GM21786 (cell line): ENCODE data around the gene SUPT7L.
"Not testable (repeated sequence)": the region's sequence is repeated elsewhere in the genome, so short reads cannot be mapped to it uniquely, and the experiment has no call there.

Source experiments
- ATAC-seq: cut with Tn5 transposase; IDR thresholded peaks from one replicate; pipeline ENCODE4 v1.9.1; 2021; ENCODE audit not compliant: unreplicated experiment

Gene SUPT7L

DNA sequence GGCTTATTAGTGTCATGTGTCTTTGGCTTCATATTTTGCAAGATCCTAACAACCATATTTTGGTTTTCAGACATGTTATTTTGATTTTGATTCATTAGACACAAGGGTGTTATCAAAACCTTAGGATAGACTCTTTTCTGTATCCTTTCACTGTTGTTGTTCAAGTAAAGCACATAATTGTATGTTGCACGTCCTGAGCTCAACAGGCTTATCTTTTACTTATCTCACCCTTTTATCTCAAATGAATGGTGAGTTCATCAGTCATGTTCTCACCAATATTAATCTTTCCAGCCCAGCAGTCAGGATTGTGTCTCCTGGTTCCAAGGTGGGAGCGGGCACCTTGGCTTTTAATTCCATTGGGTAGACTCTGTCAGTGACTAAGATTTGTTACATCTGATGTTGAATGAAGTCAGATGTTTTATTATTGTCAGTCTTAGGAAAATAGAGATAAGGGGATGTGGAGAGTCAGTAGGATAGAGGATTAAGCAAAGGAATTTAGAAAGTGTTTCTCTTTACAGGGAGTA is 22.6 kb downstream of the SUPT7L start:
- ATAC-seq, result no peak

- no peak for ATAC-seq
These were observed 24.7 kb downstream of the SUPT7L start for GRCh38 chr2:27638709-27639108.

DNA sequence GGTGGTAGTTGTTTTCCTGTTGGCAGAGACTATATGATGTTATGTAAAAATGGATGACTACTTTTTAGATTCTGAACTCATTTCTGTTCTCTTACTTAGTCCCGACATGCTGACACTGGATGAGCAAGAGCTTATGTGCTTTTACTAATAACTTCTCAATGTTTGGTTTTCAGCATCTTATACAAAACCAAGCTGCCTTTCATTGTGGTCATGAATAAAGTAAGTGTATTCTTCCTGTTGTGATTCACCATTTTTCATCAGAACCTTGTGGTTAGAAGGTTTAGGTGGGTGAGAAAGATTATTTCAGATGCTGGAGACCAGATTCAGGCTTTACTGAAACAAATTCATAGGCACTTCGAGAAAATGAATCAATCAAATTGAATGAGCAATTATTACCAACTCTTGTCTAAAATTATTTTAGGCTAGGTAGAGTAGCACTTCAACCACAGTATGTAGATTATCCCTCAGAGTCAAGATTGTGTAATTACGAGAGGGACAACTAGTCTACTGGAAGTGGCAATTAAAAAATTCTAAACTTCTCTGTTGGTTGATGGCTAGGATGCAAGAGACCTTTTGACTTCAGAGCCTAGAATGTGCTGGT is 25.3 kb downstream of the SUPT7L start:
- ATAC-seq, result no peak

DNA sequence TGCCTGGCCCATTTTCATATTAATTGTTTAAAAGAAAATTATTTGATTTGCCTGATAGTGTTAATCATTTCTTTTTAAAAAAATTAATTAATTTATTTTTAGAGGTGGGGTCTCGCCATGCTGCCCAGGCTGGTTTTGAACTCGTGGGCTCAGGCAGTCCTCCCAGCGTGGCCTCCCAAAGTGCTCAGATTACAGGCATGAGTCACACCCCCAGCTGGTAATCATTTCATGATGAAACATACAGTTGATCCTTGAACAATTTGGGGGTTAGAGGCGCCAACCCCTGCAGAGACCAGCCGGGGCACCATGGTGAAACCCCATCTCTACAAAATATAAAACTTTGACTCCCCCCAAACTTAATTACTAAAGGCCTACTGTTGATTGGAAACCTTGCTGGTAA is 26.6 kb downstream of the SUPT7L start:
- no peak for ATAC-seq

GRCh38 chr2:27634291-27634690 is 29.1 kb downstream of the SUPT7L start:
- no peak for ATAC-seq

DNA sequence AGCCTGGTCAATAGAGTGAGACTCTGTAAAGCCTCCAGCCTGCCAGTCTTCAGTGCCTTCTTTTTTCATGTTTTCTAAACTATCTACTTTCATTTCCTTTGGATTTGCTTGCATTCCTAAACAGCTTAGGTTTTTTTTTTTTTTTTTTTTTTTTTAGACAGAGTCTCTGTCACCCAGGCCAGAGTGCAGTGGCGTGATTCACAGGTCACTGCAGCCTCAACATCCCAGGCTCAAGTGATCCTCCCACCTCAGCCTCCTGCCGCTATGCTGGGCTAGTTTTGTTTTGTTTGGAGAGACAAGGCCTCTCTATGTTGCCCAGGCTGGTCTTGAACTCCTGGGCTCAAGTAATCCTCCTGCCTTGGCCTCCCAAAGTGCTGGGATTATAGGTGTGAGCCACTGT is 33.2 kb downstream of the SUPT7L start:
- ATAC-seq, result not testable (repeated sequence)

DNA sequence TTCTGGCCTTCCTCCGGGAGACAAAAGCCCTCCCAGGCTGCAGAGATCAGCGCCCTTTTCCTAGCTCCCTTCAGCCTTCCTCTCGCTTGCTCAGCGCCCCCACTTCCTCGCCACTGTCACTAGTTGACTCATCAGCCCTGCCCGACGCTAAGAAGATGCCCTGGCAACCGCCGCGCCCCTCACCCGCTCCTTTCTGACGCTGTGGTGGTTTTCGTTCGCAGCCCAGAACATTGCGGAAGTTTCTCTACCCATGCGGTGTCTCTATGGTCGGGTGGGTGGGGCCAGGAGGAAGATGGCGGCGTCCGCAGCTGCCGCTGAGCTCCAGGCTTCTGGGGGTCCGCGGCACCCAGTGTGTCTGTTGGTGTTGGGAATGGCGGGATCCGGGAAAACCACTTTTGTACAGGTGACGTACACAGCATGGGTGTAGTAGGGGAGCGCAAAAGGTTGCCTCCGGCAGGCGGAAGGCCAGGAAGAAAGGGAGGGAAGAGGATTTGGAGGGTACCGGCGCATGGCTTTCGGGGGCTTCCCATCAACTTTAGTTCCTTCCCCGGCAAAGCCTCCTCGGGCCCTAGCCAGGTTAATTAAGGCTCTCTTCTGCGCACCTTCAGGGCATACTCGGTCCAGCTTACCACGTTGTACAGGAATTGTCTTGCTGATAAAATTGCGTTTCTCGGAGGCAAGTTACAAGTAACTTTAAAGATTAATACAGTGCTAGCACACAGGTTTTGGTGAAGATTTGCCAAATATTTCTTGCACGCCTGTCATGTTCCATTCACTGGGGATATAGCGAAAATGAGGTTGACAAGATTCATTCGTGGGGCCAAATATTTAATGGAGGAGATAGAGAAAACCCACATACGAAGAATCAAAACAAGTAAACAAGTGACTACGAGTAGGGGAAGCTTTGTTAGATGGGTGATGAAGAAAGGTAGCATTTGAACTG is 34.4 kb downstream of the SUPT7L start, which contains the start of the genes CCDC121 and GPN1:
TSS of gene CCDC121 (minus strand) at position 246 of the 943 bp plus-strand sequence. CDS start 1,213 bp downstream, outside the sequence.
TSS of gene GPN1 (plus strand) at position 284 of the 943 bp plus-strand sequence. CDS start at position 293, 9 bp downstream.
- peak; percentile 99 for ATAC-seq

- ATAC-seq, result peak; percentile 18
These were observed 35.2 kb downstream of the SUPT7L start for GRCh38 chr2:27627963-27628766.

GRCh38 chr2:27626921-27627320 is 36.5 kb downstream of the SUPT7L start:
- ATAC-seq, result not testable (repeated sequence)

DNA sequence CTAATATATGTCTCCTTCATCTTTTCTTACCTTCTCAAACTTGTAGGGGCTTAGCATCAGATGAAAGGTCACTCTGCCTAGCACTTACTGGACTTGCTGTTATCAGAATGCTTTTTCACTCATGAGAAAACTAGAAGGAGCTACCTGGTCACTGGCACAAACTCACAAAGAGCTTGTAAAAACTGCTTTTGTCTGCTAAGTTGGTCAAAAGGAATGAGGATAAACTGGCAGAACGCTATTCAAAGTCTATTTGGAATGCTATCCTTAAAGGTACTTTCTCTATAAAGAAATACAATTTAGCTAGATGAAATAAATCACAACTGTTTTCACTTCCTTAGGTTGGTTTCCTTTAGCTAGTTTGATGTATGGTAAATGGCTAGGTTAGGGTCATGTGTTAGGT is 37.1 kb downstream of the SUPT7L start:
- not testable (repeated sequence) for ATAC-seq

- ATAC-seq, result no peak
These were observed 38.5 kb downstream of the SUPT7L start for GRCh38 chr2:27624943-27625342.

GRCh38 chr2:27622921-27623384 is 40.5 kb downstream of the SUPT7L start:
- ATAC-seq, result no peak

DNA sequence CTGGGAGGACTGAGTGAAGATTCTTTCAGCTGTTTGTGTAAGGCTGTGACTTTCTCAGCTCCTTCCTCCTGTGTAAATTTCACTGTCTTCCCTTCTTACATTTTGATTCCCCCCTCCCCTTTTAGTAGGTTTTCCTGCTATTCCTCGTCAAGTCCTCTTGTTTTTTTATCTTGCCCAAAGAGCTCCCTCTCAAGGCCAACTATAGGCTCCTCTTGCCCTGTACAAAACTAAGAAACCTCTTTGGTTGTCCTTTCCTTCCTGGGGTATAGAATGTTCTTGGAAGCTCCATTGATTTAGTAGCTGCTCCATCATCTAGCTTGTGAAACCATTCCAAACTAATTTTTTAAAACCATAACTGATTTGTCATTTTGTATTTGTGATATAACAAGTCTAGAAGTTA is 41.9 kb downstream of the SUPT7L start:
- ATAC-seq, result no peak

GRCh38 chr2:27615316-27615715 is 48.1 kb downstream of the SUPT7L start:
- ATAC-seq, result no peak

DNA sequence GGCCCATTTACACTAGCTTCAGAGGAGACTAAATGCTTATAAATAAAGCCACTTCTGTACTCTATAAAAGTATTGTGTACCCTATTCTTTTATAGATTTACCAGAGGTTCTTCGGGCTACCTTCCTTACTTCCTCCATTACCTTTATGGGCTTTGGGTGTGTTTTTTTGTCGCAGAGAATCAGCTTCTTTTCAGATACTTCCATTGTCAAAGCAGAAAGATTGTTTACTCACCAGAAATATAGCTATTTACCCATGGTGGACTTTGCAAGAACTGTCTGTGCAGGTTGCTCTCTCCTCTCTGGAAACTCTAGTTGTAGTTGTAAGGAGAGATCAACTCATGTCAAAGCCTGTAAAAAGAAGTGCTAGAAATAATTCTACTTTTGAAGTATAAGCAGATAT is 49.4 kb downstream of the SUPT7L start:
- no peak for ATAC-seq

- no peak for ATAC-seq
These were observed 56.8 kb downstream of the SUPT7L start for GRCh38 chr2:27606611-27607010.
